ENCODE measurements around the gene LIX1L. TPM values are rescaled to one million over a fixed set of nuclear protein-coding genes. Genes with fewer than 3 reads are reported as not detected.

LIX1L gene
- total and polyA plus RNA-seq, 2 of the 4 experiments (the other 2 are of a cell fraction) = 14.7 to 28.8 TPM

GRCh38 chr1:145965119-145965744 lies 7.4 kb upstream of the LIX1L start:
- peaks cover 2% of the 10 kb centered on the region for H3K9me3 ChIP-seq (ENCODE audit: control insufficient read depth, insufficient read depth, low read length)
- intact Hi-C loops (cut with micrococcal nuclease) = loop anchor here (2.0 kb wide), 2 partner anchors 32 to 38 kb away; partner anchors contain the start of genes RBM8A and TXNIP
- H2BK15ac ChIP-seq (ENCODE audit: low read depth, low read length) = no peak overlapping the region
- WGBS, 2 experiments (ENCODE audit: extremely low coverage in 2 of 2, insufficient read length in 1 of 2) = no CpG with 5 or more reads among the region's 5 CpGs
- no peak overlapping the region for H2BK5ac ChIP-seq (ENCODE audit: low read depth, low read length, poor library complexity, severe bottlenecking)
- no peak overlapping the region for H2AFZ ChIP-seq (replicated peaks; ENCODE audit: low read length, poor library complexity)
- DNase-seq (no peak), ATAC-seq (ENCODE audit: low read depth) (no peak)
- H4K5ac ChIP-seq (ENCODE audit: low read depth, low read length) = no peak overlapping the region
- peaks cover 28% of the 10 kb centered on the region for H3K4me1 ChIP-seq (ENCODE audit: control insufficient read depth, insufficient read depth, low read length)
- H2AK5ac ChIP-seq (ENCODE audit: low read depth, low read length) = no peak overlapping the region
- H3K4ac ChIP-seq (ENCODE audit: low read depth, low read length) = no peak overlapping the region; the same call in 1 of the 2 replicates
- no peak overlapping the region for H3K27ac ChIP-seq (ENCODE audit: insufficient read depth, low read length)
- peak overlapping the region; percentile 79 to 94; a peak in 1 of 4 replicates for H4K8ac ChIP-seq (ENCODE audit: low read depth in 2 of 2, low read length in 2 of 2)
- H4K91ac ChIP-seq (ENCODE audit: insufficient read depth, low read depth, low read length) = no peak overlapping the region
- BruUV-seq (replicated peaks) = no TSS peak
- H2BK120ac ChIP-seq (ENCODE audit: low read depth, low read length) = no peak overlapping the region
- in situ Hi-C loops (cut with MboI; ENCODE audit: low sequenced_read_pairs) = loop anchor here (5.0 kb wide), 1 partner anchor 48 kb away; the partner anchor contains the start of gene PEX11B
- no peaks in the 10 kb centered on the region for H3K27me3 ChIP-seq (ENCODE audit: control insufficient read depth, insufficient read depth, low read length)
- no peak overlapping the region for H2AK9ac ChIP-seq (replicated peaks; ENCODE audit: low read depth, low read length, poor library complexity)
- no peak overlapping the region for H3K56ac ChIP-seq (ENCODE audit: extremely low read depth, insufficient read depth, low read length)
- TF ChIP-seq RFX5 (IDR thresholded peaks at IDR 0.05; ENCODE audit: low read depth, low read length) (no peak), ELK1 (IDR thresholded peaks at IDR 0.05; ENCODE audit: borderline replicate concordance, low read depth, low read length) (no peak), MXI1 (IDR thresholded peaks at IDR 0.05; ENCODE audit: borderline replicate concordance, low read depth, low read length) (no peak), POLR2A (IDR thresholded peaks at IDR 0.05; ENCODE audit: low read depth, low read length) (no peak), MAZ (IDR thresholded peaks at IDR 0.05; ENCODE audit: borderline replicate concordance, low read depth, low read length) (no peak), NFE2L2 (IDR thresholded peaks at IDR 0.05; ENCODE audit: low read depth, low read length) (no peak), SMC3 (IDR thresholded peaks at IDR 0.05; ENCODE audit: low read depth, low read length) (no peak), RCOR1 (IDR thresholded peaks at IDR 0.05; ENCODE audit: insufficient replicate concordance, low read length) (no peak), CTCF (conservative IDR thresholded peaks at IDR 0.05; ENCODE audit: low read depth, low read length) (no peak), MAFK (IDR thresholded peaks at IDR 0.05; ENCODE audit: low read depth, low read length) (no peak), RAD21 (IDR thresholded peaks at IDR 0.05; ENCODE audit: low read length) (no peak), CEBPB (IDR thresholded peaks at IDR 0.05; ENCODE audit: low read depth, low read length) (no peak), USF2 (IDR thresholded peaks at IDR 0.05; ENCODE audit: low read depth, low read length) (no peak), CHD1 (IDR thresholded peaks at IDR 0.05; ENCODE audit: low read depth, low read length) (no peak), FOS (IDR thresholded peaks at IDR 0.05; ENCODE audit: low read depth, low read length) (no peak)
- H3K4me3 ChIP-seq (ENCODE audit: insufficient read depth, low read depth, low read length) = peak overlapping the region; percentile 61
- no peaks in the 10 kb centered on the region for H4K20me1 ChIP-seq (ENCODE audit: insufficient read depth, low read length)
- CTCF ChIA-PET = interaction anchor here (1.9 to 2.2 kb wide), 2 partner anchors 13 to 74 kb away, joined by 6 to 18 read pairs; no protein-coding TSS in a partner anchor
- peak overlapping the region; percentile 89; the same call in 1 of the 2 replicates for H3K23ac ChIP-seq (ENCODE audit: low read depth, low read length)
- no peaks in the 10 kb centered on the region for H3K36me3 ChIP-seq (ENCODE audit: control insufficient read depth, insufficient read depth, low read length)
- peak overlapping the region; percentile 71; the same call in 1 of the 2 replicates for H3K14ac ChIP-seq (replicated peaks; ENCODE audit: low read depth, low read length)
- POLR2A ChIA-PET (ENCODE audit: unreplicated experiment) = no interaction called here
- dilution Hi-C loops (cut with HindIII; ENCODE audit: low sequenced_read_pairs, unreplicated experiment) = no loop called here
- H2BK20ac ChIP-seq (ENCODE audit: low read depth, low read length) = no peak overlapping the region
- peaks cover 10% of the 10 kb centered on the region for H3K9me1 ChIP-seq (ENCODE audit: insufficient read depth, low read length)
- H3K18ac ChIP-seq (ENCODE audit: low read depth, low read length) = no peak overlapping the region
- peak overlapping the region; percentile 52 for H3K4me2 ChIP-seq (ENCODE audit: low read depth, low read length)
- H3K79me1 ChIP-seq (ENCODE audit: low read depth in 1 of 2, low read length in 2 of 2) = peaks cover 3 to 38% of the 10 kb centered on the region in 2 experiments; a peak in 3 of 4 replicates
- H3K9ac ChIP-seq (ENCODE audit: low read depth, low read length) = peak overlapping the region; percentile 83; the same call in 1 of the 2 replicates

All from IMR-90 (cell line).